A549 (cell line): Measurements from ENCODE around the gene TUBB6. TPM values are rescaled to one million over a fixed set of nuclear protein-coding genes. Genes with fewer than 3 reads are reported as not detected.

Source experiments
- ATAC-seq, 2 experiments: fragments of 200-7000 bp in 1 of 2; fragments of >200 bp in 1 of 2; cut with Nextera tagmentation in 1 of 2; cut with Tn5 transposase in 1 of 2; 3 replicates each; pipeline versions ENCODE4 v1.8.0 to v1.9.1; 2018 to 2020; ENCODE audit warnings: mild to moderate bottlenecking in 1 of 2, moderate library complexity in 1 of 2
- CTCF ChIA-PET: fragments of 300-600 bp; sonication (Branson Sonifier 250); formaldehyde crosslinking; extraction: SDS; loops from one replicate; lab custom pipeline; 2021; ENCODE audit warnings: antibody characterized with exemption, inconsistent platforms; lab: Yijun Ruan, JAX
- POLR2A ChIA-PET: fragments of 350-600 bp; formaldehyde crosslinking; extraction: SDS; loops from one replicate; lab custom pipeline; 2021; ENCODE audit warnings: antibody characterized with exemption, inconsistent platforms; lab: Yijun Ruan, JAX
- DNase-seq, 2 experiments: peaks; one replicate each; pipeline versions ENCODE4 v3.0.0 to v3.0.0-alpha.2; 2011 to 2016; ENCODE audit warnings: low read depth in 1 of 2, low spot score in 1 of 2
- FAIRE-seq: peaks from 2 replicates; lab custom pipeline; 2011; peaks lifted over from hg19 to GRCh38; lab: Jason Lieb, UNC
- H3K27ac ChIP-seq, 2 experiments: fragments of >200 bp; sonication (Bioruptor Twin); formaldehyde crosslinking; 3 replicates each; pipeline ENCODE4 v1.5.1; 2016 to 2017
- H3K4me1 ChIP-seq: fragments of >200 bp; sonication (Bioruptor Twin); formaldehyde crosslinking; 3 replicates; pipeline ENCODE4 v1.6.1; 2016
- H3K4me2 ChIP-seq: fragments of >200 bp; sonication (Bioruptor Twin); formaldehyde crosslinking; 3 replicates; pipeline ENCODE4 v1.6.1; 2016
- H3K4me3 ChIP-seq: fragments of >200 bp; sonication (Bioruptor Twin); formaldehyde crosslinking; 3 replicates; pipeline ENCODE4 v1.5.1; 2016
- H3K9me3 ChIP-seq: fragments of >200 bp; sonication (Bioruptor Twin); formaldehyde crosslinking; 3 replicates; pipeline ENCODE4 v1.6.1; 2016
- CHD2 ChIP-seq: fragments of 150-350 bp; IDR thresholded peaks from 2 replicates; pipeline ENCODE4 v1.6.1; 2014; ENCODE audit warnings: low read length; ENCODE audit not compliant: partially characterized antibody
- EHF ChIP-seq: fragments of 250-450 bp; sonication (Bioruptor Pico); IDR thresholded peaks from 2 replicates; pipeline ENCODE4 v1.5.0; 2020; ENCODE audit warnings: mild to moderate bottlenecking
- ELK1 ChIP-seq: fragments of 150-350 bp; IDR thresholded peaks from 2 replicates; pipeline ENCODE4 v1.6.1; 2014; ENCODE audit warnings: low read depth, mild to moderate bottlenecking, low read length
- FOSL2 ChIP-seq, 2 experiments: fragments of 450-650 bp in 1 of 2; fragments of >200 bp in 1 of 2; sonication (Bioruptor Twin) in 1 of 2; formaldehyde crosslinking; IDR thresholded peaks; 2 replicates each; pipeline versions ENCODE4 v1.5.0 to v1.6.1; 2016 to 2020; ENCODE audit warnings: mild to moderate bottlenecking in 1 of 2, moderate library complexity in 1 of 2
- GATA3 ChIP-seq: IDR thresholded peaks from 2 replicates; pipeline ENCODE4 v1.6.1; 2012; ENCODE audit warnings: borderline replicate concordance
- JUN ChIP-seq, 2 experiments: fragments of >200 bp; sonication (Bioruptor Twin); formaldehyde crosslinking; IDR thresholded peaks; 2 replicates in 1 of 2; 3 replicates in 1 of 2; pipeline ENCODE4 v1.6.1; 2016 to 2017
- JUNB ChIP-seq: fragments of >200 bp; sonication (Bioruptor Twin); formaldehyde crosslinking; IDR thresholded peaks from 2 replicates; pipeline ENCODE4 v1.6.1; 2016
- MAFK ChIP-seq: fragments of 450-650 bp; IDR thresholded peaks from 2 replicates; pipeline ENCODE4 v1.6.1; 2014; ENCODE audit not compliant: partially characterized antibody
- NFE2L2 ChIP-seq: fragments of 150-350 bp; conservative IDR thresholded peaks from 2 replicates; pipeline ENCODE4 v1.6.1; 2014; ENCODE audit warnings: low read length
- NPAS2 ChIP-seq: fragments of 250-450 bp; sonication (Bioruptor Pico); IDR thresholded peaks from 2 replicates; pipeline ENCODE4 v1.8.0; 2022; ENCODE audit warnings: mild to moderate bottlenecking, moderate library complexity, borderline replicate concordance
- PHF8 ChIP-seq: fragments of 200-600 bp; sonication (generic); IDR thresholded peaks from 2 replicates; pipeline ENCODE4 v1.6.1; 2016; ENCODE audit warnings: low read depth, mild to moderate bottlenecking, antibody characterized with exemption, moderate library complexity, borderline replicate concordance
- RAD21 ChIP-seq, 2 experiments: fragments of >200 bp in 1 of 2; sonication (Bioruptor Twin) in 1 of 2; formaldehyde crosslinking in 1 of 2; IDR thresholded peaks in 1 of 2; conservative IDR thresholded peaks in 1 of 2; 2 replicates in 1 of 2; 3 replicates in 1 of 2; pipeline ENCODE4 v1.6.1; 2012 to 2018; ENCODE audit warnings: inconsistent platforms in 1 of 2
- SMC3 ChIP-seq: fragments of >200 bp; sonication (Bioruptor Twin); formaldehyde crosslinking; IDR thresholded peaks from 3 replicates; pipeline ENCODE4 v1.6.1; 2018; ENCODE audit warnings: inconsistent platforms
- SREBF2 ChIP-seq: fragments of 450-650 bp; IDR thresholded peaks from 2 replicates; pipeline ENCODE4 v1.6.1; 2014; ENCODE audit warnings: mild to moderate bottlenecking, moderate library complexity
- TFCP2L1 ChIP-seq: fragments of 250-450 bp; sonication (Bioruptor Pico); IDR thresholded peaks from 2 replicates; pipeline ENCODE4 v1.5.0; 2021; ENCODE audit warnings: mild to moderate bottlenecking
- WGBS: methylation state at CpG from one replicate; pipeline ENCODE4 v1.1.6; 2017; ENCODE audit errors: missing lambda C conversion rate; 5-methylcytosine and 5-hydroxymethylcytosine counted together
- polyA plus RNA-seq, 4 experiments: library from polyadenylated mRNA; depleted of rRNA in 3 of 4; stranded (reverse); fragments of >200 nt; fragmentation: RNase III in 1 of 4; extraction: RNeasy Plus Mini Kit Qiagen cat#74134 plus additional on column Dnase treatment in 1 of 4; gene quantifications; 2 replicates in 3 of 4; 3 replicates in 1 of 4; pipeline ENCODE4 v1.2.3, GENCODE V29; 2011 to 2017
- TF ChIP-seq, protein P1 (sequence below): IDR thresholded peaks from 2 replicates; pipeline ENCODE4 v1.6.1; 2012; ENCODE audit warnings: low read depth, borderline replicate concordance
- TF ChIP-seq, protein P2 (sequence below): fragments of 250-450 bp; sonication (Bioruptor Pico); IDR thresholded peaks from 2 replicates; pipeline ENCODE4 v1.5.0; 2021; ENCODE audit warnings: mild to moderate bottlenecking, moderate library complexity, borderline replicate concordance
- TF ChIP-seq, protein P3 (sequence below): fragments of >200 bp; sonication (Bioruptor Twin); formaldehyde crosslinking; IDR thresholded peaks from 3 replicates; pipeline ENCODE4 v1.5.1; 2016
- TF ChIP-seq, protein P4 (sequence below): IDR thresholded peaks from 2 replicates; pipeline ENCODE4 v1.6.1; 2012

TUBB6 gene
- polyA plus RNA-seq, 2 of the 4 experiments (the other 2 are of a cell fraction), result 88.5 to 235 TPM

- POLR2A ChIA-PET, result interaction anchor here (0.8 to 1.8 kb wide), 5 partner anchors 9 to 105 kb away, joined by 3 to 8 read pairs (median 7); partner anchors contain the start of genes AFG3L2 and TUBB6
- Histone ChIP-seq H3K9me3 (no peaks in the 10 kb centered on the region), H3K27ac (peak overlapping the region; percentile 88 to 92), H3K4me3 (peak overlapping the region; percentile 50), H3K4me2 (peak overlapping the region; percentile 87), H3K4me1 (0 out of 3 replicates have a peak, but pooled peaks cover 3% of the 10 kb centered on the region)
- no peak for FAIRE-seq
- peak; percentile 78 to 79 for DNase-seq
- 35% methylated on average over 22 of the region's 51 CpGs for WGBS
- ATAC-seq, result peak; percentile 98 to 99
- TF ChIP-seq, protein P1, sequence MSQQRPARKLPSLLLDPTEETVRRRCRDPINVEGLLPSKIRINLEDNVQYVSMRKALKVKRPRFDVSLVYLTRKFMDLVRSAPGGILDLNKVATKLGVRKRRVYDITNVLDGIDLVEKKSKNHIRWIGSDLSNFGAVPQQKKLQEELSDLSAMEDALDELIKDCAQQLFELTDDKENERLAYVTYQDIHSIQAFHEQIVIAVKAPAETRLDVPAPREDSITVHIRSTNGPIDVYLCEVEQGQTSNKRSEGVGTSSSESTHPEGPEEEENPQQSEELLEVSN, result peak; percentile 56
- TF ChIP-seq CHD2, result no peak
- no peak for TF ChIP-seq GATA3
- TF ChIP-seq, protein P2, sequence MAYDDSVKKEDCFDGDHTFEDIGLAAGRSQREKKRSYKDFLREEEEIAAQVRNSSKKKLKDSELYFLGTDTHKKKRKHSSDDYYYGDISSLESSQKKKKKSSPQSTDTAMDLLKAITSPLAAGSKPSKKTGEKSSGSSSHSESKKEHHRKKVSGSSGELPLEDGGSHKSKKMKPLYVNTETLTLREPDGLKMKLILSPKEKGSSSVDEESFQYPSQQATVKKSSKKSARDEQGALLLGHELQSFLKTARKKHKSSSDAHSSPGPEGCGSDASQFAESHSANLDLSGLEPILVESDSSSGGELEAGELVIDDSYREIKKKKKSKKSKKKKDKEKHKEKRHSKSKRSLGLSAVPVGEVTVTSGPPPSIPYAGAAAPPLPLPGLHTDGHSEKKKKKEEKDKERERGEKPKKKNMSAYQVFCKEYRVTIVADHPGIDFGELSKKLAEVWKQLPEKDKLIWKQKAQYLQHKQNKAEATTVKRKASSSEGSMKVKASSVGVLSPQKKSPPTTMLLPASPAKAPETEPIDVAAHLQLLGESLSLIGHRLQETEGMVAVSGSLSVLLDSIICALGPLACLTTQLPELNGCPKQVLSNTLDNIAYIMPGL (CRISPR knock-in tag), result peak; percentile 86; the same call in 1 of the 2 replicates
- no peak for TF ChIP-seq NFE2L2
- TF ChIP-seq, protein P3, sequence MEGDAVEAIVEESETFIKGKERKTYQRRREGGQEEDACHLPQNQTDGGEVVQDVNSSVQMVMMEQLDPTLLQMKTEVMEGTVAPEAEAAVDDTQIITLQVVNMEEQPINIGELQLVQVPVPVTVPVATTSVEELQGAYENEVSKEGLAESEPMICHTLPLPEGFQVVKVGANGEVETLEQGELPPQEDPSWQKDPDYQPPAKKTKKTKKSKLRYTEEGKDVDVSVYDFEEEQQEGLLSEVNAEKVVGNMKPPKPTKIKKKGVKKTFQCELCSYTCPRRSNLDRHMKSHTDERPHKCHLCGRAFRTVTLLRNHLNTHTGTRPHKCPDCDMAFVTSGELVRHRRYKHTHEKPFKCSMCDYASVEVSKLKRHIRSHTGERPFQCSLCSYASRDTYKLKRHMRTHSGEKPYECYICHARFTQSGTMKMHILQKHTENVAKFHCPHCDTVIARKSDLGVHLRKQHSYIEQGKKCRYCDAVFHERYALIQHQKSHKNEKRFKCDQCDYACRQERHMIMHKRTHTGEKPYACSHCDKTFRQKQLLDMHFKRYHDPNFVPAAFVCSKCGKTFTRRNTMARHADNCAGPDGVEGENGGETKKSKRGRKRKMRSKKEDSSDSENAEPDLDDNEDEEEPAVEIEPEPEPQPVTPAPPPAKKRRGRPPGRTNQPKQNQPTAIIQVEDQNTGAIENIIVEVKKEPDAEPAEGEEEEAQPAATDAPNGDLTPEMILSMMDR, result peak; percentile 87
- no peak for TF ChIP-seq NPAS2 (CRISPR knock-in tag)
- TF ChIP-seq EHF (CRISPR knock-in tag), result no peak
- TF ChIP-seq FOSL2 (IDR thresholded peaks at IDR 0.05), result no peak
- TF ChIP-seq FOSL2 (CRISPR knock-in tag; IDR thresholded peaks at IDR 0.05), result no peak
- 0 out of 2 replicates have a peak, but pooled peaks have one; percentile 44 for TF ChIP-seq PHF8
- TF ChIP-seq RAD21 (conservative IDR thresholded peaks at IDR 0.05 in 1 of 2, IDR thresholded peaks at IDR 0.05 in 1 of 2), result peak; percentile 18 to 48; a peak in 3 of 5 replicates
- peak; percentile 54; the same call in 2 of the 3 replicates for TF ChIP-seq SMC3
- TF ChIP-seq ELK1, result no peak
- TF ChIP-seq, protein P4, sequence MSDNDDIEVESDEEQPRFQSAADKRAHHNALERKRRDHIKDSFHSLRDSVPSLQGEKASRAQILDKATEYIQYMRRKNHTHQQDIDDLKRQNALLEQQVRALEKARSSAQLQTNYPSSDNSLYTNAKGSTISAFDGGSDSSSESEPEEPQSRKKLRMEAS, result 0 out of 2 replicates have a peak, but pooled peaks have one; percentile 57
- TF ChIP-seq JUNB, result no peak
- TF ChIP-seq MAFK, result no peak
- no peak for TF ChIP-seq SREBF2
- CTCF ChIA-PET, result interaction anchor here (0.6 to 3.3 kb wide), 24 partner anchors 8 to 392 kb away, joined by 3 to 45 read pairs (median 5); partner anchors contain the start of gene TUBB6
Measured at GRCh38 chr18:12271376-12272235, 36.4 kb upstream of the TUBB6 start.

GRCh38 chr18:12274793-12275192 lies 33.2 kb upstream of the TUBB6 start:
- ChIA-PET CTCF (interaction anchor here (1.1 to 1.4 kb wide), 3 partner anchors 13 to 337 kb away, joined by 3 to 4 read pairs (median 4); no protein-coding TSS in a partner anchor), POLR2A (no interaction called here)
- Histone ChIP-seq H3K4me1 (0 out of 3 replicates have a peak, but pooled peaks cover 3% of the 10 kb centered on the region), H3K27ac (no peak overlapping the region), H3K9me3 (no peaks in the 10 kb centered on the region), H3K4me3 (no peak overlapping the region), H3K4me2 (no peak overlapping the region)
- 67% methylated on average over 2 of the region's 4 CpGs for WGBS
- TF ChIP-seq, protein P4, result no peak
- TF ChIP-seq SMC3 (no peak), TFCP2L1 (CRISPR knock-in tag) (no peak), JUN (IDR thresholded peaks at IDR 0.05) (no peak)
- DNase-seq, result no peak
- no peak for FAIRE-seq
- no peak for ATAC-seq
